Activated CD8-positive, alpha-beta memory T cell treated with anti-CD3 and anti-CD28 coated beads, Interleukin-2, amount 50 U/mL, for 4 hours (primary cell): ENCODE measurements around the gene GRAMD1B.

Experiments
- DNase-seq: peaks from one replicate; pipeline ENCODE4 v3.0.0-alpha.2; 2020

The GRAMD1B gene

DNA sequence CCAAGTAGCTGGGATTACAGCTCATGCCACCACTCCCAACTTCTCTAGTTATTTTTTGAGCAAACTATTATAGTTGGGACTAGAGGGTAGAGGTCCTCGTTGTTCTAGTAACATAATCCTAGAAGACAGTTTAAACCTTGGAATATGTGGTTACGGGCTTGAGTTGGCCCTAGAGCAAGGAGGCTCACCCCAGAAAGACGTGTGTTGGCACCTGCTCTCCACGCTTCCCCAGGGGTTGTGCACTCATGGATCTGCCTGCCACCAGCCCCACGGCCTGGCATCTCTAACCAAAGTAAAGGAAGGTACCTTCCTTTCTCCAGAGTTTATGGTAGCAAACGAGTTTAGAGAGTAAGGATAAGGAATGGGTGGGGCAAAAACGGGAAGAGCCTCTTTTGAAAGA lies 145.4 kb downstream of the GRAMD1B start:
- DNase-seq, result no peak

DNA sequence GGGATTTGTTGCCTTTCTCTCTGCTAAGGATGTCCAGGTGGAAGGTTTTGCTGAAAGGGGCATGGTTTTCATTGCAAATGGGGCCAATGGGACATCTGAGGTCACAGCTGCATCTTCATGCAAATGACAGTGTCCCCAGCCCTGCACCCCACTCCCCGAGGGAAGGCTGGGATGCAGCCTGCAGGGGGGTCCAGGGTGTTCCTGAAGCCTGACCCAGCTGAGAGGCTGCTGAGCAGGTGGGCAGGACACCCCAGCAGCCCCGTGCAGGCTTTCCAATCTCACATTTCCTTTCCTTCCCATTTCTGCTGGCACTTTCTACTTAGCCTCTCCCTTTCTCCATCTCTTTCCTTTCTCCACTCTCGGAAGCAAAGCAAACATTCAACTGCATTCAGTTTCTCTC lies 146.0 kb downstream of the GRAMD1B start:
- no peak for DNase-seq

DNA sequence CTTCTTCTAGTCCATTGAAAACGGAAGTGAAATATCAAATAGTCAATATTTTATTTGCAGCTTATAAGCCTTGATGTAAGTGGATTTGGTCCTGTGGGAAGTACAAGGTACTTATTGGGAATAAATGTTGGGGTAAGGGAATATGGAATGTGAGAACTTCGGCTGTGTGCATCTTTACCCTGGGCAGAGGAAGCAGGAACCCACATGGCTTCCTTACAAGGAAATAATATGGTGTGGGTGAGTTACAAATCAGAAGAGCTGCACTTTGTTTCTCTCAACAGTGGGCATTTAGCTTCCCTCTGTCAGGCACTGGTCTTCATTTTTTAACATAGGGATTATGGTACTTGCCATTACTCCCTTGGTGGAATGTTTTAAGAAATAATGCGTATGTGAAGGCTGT lies 146.4 kb downstream of the GRAMD1B start:
- no peak for DNase-seq

DNA sequence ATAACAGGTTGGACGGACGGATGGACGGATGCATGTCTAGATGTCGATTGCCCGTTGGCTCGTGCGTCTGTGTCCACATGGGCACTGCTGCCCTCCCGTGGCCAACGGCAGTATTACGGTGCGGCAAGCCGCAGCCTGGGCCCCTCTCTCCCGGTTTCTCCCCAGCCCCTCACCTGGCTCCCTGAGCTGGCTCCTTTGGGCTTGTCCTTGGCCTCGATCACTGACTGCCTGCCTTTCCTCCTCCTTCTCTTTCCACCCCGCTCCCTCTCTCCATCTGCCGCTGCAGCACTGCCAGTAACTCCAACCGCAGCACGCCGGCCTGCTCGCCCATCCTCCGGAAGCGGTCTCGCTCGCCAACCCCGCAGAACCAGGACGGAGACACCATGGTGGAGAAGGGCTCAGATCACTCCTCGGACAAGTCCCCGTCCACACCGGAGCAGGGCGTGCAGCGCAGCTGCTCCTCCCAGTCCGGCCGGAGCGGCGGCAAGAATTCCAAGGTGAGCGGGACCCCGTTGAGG lies 147.1 kb downstream of the GRAMD1B start:
- DNase-seq, result peak; percentile 70

DNA sequence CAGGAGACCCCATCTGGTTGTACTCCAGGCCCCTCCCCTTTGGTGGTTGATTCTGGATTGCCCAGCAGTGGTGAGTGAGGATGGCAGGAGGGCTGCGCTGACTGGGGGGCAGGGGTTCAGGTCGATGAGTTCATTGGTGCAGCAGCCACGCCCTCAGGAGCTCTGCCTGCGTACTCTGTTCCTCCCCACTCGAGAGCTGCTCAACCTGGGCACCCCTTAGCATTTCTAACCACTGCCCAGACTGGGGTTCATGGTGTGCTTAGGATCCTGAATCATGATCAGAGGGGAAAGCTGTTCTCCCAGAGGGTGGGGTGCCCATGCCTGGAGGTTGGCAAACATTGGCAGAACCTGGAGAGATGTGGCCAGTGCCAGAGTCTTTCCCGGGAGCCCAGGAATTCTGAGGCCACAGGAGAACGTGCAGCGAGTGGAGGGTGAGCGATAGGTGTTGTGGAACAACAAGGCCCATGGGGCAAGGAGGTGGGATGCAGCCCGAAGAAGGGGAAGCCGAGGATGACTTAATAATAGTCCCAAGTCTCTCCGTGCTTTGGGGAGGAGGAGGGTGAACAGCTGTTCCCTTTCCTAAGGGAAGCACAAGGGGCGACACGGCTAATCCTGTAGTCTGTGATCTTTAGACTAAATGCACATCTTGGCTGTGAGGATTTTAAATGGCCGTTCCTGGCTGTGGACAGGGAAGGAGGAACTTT lies 148.9 kb downstream of the GRAMD1B start:
- DNase-seq, result no peak

DNA sequence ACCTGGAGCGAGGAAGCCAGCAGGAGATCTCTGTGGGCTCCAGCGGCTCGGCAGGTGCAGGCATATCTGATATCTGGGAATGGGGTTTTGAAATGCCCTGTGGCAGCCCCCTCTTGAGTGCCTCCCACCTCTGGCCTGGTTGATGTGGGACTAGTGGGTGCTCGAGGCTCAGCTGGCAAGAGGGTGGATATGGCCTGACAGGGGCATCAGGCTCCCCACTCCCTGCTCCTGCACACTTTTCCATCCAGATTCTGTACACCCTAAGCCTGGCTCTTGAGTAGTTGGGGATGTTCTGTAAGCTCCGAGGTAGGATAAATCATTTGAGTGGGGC lies 149.4 kb downstream of the GRAMD1B start:
- no peak for DNase-seq

DNA sequence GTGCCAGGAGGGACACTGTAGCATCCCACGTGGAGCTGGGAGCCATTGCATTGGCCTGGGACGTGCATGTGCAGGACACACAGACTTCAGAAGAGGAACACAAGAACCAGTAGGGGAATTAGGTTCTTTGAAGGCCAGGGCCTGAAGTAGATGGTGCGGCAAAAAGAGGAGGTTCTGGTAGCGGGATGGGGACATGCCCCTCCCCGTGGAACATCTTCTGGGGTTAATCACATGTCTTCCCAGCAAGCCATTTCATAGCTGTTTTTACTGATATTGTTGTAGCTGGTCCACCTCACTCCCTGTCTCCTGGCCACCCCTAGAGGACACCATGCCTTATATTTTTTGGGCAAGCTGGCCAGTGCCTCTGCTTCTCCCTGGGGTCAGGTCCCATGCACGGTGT lies 150.1 kb downstream of the GRAMD1B start:
- no peak for DNase-seq

DNA sequence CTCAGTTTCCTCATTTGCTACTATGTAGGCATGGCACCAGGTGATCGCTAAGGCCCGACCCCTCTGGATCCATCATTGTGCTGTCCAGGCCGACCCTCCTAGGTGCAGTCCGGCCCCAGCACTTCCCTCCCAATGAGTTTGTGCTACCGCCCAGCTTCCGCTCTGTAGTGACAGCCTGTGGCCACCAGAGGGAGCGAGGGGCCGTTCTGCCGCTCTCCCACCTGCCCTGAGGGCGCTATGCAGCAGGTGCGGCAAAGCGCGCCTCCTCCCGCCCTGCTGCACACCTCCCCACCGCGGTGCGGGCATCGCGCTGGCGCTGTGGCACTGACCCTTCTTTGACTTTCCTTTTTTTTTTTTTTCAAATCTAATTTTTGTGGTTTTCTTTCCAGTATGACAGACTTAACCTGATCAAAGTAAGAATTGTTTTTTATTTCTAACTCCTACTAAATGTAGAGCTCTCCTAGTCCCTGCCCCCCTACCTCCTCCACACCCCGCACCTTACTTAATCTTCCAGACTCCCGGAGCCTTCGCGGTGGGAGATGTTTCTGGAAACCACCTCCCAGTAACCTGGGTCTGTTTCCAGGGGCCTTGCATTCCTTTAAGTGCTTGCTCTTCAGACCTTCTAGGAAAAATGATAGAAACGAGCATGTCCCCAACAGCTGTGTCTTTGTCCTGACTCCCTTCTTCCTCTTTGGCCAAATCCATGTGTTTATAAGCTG lies 150.6 kb downstream of the GRAMD1B start:
- peak; percentile 70 for DNase-seq

DNA sequence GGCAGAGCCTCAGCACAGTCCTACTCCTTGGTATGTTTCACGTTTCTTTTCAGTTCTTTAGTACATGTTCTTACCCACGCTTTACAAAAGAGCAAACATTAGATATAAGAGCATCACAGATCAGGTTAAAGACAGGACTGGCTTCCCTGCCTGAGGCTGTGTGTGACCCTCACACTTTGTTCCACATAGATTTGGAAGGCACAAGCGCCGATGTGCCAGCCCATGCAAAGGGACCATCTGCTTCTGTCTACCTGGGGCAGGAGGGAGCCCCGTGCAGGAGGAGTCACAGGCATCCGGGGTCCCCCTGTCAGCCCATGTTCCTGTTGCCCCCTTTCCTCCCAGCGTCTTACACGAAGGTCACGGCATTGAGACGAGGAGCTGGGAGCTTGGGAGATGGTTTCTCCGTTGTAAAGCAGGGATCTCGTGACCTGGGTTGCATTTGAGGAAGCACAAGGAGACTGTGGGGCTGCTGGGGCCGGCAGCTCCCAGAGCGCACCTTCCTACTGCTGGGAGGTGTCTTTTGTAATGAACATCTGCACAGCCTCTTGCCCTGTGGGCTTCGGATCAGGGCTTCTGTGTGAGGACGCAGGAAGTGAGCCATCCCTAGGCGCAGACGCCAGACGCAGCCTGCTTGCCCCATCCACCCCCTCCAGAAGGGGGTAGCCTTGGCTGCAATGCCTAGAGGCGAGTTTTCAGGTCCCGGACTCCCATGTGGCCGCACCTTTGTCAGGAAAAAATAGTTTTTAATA lies 151.8 kb downstream of the GRAMD1B start:
- no peak for DNase-seq

DNA sequence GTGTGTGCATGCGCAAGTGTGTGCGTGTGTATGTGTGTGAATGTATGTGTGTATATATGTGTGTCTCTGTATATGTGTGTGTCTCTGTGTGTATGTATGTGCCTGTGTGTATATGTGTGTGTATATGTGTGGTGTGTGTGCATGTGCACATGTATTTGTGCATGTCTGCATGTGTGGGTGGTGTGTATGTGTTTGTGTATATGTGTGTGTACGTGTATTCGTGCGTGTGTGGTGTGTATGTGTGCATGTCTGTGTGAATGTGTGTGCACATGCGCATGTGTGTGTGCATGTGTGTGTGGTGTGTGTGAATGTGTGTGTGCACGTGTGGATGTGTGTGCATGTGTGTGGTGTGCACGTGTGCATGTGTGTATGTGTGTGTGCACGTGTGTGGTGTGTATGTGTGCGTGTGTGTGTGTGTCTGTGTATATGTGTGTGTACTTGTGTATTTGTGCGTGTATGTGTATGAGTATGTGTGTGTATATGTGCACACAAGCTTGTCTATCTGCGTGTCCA lies 153.0 kb downstream of the GRAMD1B start:
- no peak for DNase-seq

DNA sequence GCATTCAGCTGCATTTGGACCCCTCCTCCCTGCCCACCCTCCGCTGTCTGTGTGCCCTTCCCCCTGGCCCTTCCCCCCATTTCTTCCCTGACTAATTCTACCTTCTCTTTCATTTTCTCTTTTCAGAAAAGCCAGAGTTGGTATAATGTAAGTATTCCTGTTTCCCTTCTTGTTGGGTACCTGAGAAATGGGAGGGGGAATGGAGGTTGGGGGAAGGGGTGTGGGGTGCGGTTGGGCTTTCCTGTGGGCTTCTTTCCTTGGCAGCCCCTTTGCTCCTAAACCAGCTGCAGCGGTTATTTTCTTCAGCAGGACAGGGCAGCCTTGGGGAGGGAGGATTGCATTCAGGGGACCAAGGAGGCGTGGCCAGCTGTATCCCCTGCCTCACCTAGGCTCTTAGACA lies 154.1 kb downstream of the GRAMD1B start:
- DNase-seq, result no peak

DNA sequence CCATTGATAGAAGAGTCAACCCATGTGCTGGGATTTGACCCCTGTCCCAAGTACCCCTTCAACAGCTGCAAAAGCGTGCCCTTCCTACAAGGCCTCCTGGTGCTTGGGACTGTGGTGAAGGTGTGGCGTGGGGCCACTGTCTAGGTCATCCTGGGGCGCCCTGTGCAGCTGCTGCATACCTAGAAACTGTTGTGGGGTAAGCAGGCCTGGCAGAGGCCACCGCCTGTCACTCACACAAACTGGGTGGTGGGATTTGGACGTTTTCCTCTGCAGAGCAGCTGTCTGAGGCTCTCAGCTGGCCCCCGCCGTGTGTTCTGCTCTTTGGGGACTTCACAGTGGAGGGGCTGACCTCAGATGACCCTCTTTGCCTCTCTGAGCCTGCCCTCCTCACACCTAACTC lies 154.7 kb downstream of the GRAMD1B start:
- no peak for DNase-seq

DNA sequence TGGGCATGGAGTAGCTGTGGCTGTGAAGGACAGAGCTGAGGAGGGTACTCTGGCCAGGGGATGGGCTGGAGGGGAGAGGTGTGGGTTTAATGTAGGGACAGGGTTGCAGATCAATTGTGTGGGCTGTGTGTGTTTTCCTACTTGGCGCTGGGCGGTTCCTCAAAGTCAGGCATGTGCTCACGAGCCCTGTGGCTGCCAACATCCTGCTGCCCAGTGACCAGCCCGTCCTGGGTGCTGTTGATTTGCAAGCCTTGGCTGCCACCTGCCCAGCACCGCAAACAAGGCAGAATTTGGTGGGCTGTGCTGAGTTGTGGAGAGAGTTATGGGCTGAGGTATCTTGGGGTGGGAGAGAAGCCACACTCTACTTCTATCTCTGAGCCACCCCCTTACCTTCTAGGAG lies 155.1 kb downstream of the GRAMD1B start:
- no peak for DNase-seq

DNA sequence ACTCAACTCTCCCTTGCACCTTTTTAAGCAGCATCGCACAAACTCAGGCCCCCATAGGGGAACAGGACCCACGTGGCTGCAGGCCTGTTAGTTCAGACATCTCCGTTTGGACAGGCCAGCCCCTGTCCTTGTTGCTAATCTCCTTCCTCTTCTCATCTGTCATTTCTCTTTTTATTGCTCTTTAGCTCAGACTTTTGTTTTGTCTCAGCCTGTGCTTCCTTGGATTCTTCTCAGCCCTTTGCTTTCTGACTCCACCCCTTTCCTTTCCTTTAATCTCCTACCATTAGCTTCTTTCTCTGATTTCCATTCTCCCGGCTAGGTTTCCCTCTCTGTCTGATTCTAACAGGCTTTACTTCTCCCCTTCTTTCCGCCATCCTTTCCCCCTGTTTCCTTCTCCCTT lies 155.6 kb downstream of the GRAMD1B start:
- no peak for DNase-seq

DNA sequence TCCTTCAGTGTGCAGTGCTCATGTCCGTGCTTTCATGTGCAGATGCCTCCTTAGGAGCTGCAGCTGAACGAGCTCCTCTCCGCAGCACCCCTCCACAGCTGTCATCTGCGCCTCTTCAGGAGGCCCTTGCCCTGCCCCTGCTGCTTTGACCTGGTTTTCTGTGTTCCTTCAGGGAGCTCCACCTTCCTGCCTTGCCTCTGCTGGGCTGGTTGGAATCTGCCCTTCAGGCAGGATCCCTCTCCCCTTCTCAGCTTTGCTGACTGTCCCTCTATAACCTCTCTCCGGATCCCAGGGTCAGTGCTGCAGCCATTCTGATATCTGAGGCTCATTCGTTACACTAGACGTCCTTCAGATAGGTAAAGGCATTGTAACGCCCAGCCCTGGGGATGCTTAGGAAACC lies 156.5 kb downstream of the GRAMD1B start:
- DNase-seq, result no peak

DNA sequence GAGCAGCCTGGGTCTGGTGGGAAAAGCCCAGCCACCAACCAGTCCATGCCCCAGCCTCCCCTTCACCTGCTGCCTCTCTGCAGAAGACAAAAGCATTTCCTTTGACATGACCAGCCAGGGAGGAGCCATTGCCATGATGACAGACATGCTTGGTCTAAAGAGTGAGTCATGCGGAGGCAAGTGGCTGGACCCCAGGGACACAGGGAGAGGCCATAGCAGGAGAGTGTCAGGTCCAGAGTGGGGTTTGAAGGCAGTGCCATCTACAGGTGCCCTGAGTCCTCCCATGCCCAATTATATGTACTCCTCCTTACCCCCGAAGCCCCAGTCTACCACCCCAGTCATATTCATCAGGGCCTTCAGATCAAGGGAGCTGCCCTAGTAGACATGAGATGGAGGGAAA lies 157.0 kb downstream of the GRAMD1B start:
- no peak for DNase-seq

DNA sequence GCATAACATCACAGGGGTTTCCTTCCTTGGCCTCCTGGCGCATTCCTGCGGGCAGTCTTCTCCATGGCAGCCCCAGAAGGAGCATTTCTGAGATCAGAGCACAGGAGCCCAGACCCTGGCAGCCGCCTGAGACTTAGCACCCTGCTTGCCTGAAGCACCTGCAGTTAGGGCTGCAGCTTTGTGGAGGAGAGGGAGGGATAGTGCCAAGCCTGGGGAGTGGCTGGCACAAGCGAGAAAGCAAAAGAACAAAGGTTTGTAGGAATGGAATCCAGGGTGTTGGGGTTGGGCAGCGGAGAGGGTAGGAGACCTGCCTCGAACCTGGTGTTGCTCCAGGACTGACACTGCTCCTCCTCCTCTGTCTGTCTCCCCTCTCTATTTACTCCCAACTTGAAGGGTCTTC lies 157.5 kb downstream of the GRAMD1B start:
- DNase-seq, result no peak

DNA sequence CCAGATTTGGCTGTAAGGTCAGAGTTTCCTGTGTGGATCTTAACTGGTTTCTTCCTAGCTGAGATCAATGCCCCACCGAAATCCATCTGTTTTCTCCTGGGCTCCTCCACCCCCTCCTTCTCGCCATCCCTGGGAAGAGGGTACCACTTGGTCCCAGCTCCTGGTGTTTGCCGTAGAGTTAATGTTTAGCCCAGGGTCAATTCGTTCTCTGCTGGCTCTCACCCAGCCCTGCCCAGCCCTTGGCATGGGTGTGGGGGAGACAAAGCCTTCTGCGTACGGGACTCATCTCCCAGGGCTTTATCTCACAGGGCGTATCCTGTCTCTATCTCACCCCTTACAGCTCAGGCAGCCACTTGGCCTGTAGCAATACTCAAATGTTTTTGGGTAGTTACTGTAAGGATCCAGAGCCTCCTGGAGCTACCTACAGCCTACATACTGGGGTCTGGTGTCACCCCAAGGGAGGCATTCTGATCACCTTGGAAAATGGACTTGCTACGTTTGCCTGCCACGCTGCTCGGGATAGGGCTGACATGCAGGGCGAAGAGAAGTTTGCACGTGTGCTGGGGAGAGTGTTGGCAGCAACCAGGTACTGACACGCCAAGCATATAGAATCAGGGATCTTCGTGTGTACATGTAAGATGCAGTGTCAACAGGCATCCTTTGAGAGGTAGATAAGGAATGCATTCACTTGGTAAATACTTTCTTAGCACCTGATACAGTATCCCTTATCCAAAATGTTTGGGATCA lies 158.2 kb downstream of the GRAMD1B start:
- no peak for DNase-seq

DNA sequence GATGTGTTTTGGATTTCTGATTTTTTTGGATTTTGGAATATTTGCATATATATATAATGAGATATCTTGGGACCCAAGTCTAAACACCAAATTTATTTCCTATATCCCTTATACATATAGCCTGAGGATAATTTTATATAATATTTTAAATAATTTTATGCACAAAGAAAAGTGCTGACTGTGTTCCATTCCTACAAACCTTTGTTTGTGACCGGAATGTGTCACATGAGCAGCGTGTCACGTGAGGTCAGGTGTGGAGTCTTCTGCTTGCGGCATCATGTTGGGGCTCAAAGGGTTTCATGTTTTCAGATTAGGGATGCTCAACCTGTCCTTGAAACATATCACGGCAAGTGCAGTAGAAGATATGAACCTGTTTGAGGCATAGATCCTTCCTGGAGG lies 158.8 kb downstream of the GRAMD1B start:
- no peak for DNase-seq

DNA sequence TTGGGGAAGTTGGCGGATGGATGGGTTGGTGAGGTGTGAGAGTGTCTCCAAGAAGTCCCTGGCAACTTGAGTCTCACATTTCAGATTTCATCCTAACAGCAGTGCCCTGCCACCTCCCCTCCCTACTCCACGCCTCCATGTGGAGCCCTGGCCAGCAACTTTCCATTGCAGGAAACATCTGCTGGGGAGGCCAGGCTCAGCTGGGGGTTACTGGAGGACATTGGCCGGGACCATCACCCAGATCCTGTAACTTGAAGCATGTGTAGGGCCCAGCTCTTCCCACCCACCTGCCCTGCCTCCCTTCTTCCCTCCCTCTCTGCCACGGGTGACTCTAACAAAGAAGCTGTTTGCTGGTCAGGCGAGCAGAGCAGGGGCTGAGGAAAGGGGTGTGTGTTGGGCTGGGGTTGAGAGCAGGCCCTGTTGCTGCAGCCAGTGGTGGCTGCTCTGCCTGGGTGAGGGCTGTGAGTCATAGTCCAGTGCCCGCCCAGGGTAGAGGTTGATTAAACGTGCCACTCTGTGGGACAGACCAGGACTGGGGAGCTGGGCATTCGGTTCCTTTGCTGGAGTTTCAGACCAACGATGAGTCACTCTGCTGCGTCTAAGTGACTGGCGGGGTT lies 160.3 kb downstream of the GRAMD1B start:
- no peak for DNase-seq

DNA sequence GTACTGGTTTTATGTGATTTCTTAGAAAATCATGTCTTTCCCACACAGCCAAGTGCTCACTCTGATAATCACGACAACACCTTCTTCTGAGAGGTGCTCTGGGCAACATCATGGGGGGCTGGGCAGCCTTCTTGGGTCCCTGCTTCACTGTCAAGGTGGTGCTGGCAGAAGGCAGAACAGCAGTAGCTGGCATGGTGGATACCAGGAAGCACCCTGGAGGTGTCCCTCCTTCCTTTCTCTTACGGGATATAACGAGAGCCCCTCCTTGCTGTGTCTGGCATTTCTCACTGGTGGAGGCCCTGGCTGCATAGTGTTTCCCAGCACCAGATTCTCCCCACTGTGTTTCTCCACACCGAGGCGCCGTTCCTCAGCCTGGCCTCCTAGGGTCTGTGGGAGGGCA lies 163.5 kb downstream of the GRAMD1B start:
- no peak for DNase-seq

DNA sequence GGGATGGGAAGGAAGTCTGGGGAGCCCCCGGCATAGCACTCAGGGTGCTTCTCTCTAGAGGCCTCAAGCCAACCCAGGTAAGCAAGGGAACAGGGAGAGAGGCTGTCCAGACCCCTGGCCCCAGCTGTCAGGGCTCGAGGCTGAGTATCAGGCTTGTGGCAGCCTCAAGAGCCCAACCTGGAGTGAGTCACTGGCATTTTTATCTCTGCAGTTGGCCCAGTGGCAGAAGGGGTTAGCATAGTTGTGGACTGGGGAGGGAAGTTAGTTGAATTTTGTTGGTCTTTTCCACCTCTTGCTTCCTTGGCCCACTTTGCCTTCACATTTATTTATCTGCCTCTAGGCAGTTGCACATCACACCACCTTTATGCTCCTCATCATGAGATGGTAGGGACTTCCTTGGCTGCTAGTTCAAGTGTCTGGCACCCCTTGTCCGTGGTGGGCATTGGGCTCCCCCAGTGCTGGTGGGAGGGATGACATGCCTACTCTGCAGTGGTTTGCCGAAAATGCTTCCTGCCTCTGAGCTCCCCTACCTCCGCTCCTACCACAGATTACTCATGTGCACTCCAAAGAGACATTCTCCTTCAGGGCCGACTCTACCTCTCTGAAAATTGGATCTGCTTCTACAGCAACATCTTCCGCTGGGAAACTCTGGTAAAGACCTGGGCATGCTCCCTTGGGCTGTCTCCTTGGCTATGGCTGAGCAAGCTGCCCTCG lies 164.3 kb downstream of the GRAMD1B start:
- DNase-seq, result no peak
